Fibroblast of mammary gland (primary cell): Measurements from ENCODE around the gene RIMKLB.

Experiments used
- DNase-seq: peaks from one replicate; pipeline ENCODE4 v3.0.0-alpha.2; 2010; ENCODE audit warnings: low read depth
- H3K4me3 ChIP-seq: 2 replicates; pipeline ENCODE4 v1.5.1; 2011; ENCODE audit warnings: low read depth, mild to moderate bottlenecking, low read length, moderate library complexity; ENCODE audit not compliant: control insufficient read depth
- TF ChIP-seq, protein P1 (sequence below): conservative IDR thresholded peaks from 2 replicates; pipeline ENCODE4 v1.5.1; 2011; ENCODE audit warnings: low read depth, low read length, inconsistent platforms; ENCODE audit not compliant: control insufficient read depth, insufficient read depth

The RIMKLB gene, protein sequence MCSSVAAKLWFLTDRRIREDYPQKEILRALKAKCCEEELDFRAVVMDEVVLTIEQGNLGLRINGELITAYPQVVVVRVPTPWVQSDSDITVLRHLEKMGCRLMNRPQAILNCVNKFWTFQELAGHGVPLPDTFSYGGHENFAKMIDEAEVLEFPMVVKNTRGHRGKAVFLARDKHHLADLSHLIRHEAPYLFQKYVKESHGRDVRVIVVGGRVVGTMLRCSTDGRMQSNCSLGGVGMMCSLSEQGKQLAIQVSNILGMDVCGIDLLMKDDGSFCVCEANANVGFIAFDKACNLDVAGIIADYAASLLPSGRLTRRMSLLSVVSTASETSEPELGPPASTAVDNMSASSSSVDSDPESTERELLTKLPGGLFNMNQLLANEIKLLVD

DNA sequence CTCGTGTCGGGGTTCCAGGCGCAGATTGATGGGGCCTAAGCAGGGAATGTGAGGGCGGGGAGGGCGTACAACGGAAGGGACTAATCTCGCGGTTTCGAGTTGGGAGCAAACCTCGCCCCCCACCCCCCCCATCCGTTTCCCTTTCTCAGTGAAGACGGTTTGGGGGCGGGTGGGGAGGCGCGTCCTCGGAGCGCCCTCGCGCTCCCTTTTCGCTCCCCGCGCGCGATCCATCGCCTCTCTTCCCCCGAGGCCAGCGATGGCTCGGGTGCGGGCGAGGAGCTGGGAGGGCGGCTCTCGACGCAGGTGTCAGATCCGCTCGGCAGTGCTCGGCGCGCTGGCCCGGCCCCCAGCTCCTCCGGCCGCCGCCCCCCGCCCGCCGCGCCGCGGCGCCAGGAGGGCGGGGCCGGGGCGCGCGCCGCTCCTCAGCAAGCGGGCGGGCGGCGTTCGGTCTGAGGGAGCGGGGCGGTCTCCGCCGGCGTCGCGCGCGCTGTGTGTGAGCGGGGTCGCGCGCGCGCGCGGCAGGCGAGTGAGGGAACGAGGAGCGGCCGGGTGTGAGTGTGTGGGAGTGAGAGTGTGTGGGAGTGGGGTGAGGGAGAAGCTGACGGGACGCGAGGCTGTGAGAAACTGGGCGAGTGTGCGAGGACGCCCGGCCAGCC lies at the start of gene RIMKLB:
TSS of gene RIMKLB (plus strand) at position 516 of the 656 bp plus-strand sequence. CDS start 15,876 bp downstream, outside the sequence.
- TF ChIP-seq, protein P1, sequence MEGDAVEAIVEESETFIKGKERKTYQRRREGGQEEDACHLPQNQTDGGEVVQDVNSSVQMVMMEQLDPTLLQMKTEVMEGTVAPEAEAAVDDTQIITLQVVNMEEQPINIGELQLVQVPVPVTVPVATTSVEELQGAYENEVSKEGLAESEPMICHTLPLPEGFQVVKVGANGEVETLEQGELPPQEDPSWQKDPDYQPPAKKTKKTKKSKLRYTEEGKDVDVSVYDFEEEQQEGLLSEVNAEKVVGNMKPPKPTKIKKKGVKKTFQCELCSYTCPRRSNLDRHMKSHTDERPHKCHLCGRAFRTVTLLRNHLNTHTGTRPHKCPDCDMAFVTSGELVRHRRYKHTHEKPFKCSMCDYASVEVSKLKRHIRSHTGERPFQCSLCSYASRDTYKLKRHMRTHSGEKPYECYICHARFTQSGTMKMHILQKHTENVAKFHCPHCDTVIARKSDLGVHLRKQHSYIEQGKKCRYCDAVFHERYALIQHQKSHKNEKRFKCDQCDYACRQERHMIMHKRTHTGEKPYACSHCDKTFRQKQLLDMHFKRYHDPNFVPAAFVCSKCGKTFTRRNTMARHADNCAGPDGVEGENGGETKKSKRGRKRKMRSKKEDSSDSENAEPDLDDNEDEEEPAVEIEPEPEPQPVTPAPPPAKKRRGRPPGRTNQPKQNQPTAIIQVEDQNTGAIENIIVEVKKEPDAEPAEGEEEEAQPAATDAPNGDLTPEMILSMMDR = no peak
- DNase-seq = peak; percentile 57
- H3K4me3 ChIP-seq = peak within 1 kb of the TSS; percentile 76

DNA sequence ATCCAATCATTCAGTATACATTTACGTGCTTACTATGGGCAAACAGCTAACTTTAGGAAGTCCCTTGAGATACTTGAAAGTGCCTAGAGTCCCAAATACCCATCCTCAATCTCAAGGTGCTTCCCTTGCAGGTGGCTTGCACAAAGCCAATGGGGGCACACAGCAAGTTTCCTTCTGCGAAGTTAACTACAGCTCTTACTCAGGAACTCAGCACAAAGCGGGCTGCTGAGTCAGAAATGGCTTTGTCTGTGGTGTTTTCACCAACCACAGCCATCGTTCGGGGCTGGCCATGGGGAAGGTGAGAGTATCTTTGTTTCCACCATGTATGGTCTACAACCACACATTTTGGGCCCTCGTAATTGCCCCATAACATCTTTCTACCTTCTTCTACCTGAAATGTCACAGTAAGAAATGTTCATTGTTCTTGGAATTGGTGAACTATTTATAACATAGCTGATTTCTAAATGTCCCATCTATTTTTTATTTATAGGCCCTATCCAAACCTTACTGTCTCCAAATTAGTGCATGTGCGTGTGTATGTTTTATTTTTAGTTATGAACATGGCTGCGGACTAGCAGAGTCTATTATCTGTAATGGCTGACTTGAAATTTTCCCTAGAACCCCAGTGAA lies 49.1 kb upstream of the RIMKLB start:
- DNase-seq = no peak
- no peak overlapping the region for H3K4me3 ChIP-seq
- TF ChIP-seq, protein P1 = no peak

DNA sequence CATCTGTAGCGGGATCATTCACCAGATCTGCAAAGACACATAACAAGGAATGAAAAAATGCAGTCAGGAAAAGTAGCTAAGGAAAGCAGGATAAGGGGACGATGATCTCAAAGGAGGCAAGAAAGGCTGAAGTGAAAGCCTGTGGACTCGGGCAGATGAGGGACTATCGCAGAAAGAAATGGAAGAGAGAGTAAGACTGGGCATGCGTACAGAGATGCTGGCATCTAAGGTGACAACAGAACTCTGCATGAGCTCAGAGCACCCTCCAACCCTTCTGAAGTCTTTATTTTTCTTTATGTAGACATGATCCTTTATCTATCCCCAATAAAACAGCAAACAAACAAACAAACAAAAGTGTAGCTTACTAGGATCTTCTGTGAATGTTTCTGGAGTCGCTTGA lies 42.4 kb upstream of the RIMKLB start:
- no peak for DNase-seq
- H3K4me3 ChIP-seq = no peak overlapping the region
- TF ChIP-seq, protein P1 = no peak

DNA sequence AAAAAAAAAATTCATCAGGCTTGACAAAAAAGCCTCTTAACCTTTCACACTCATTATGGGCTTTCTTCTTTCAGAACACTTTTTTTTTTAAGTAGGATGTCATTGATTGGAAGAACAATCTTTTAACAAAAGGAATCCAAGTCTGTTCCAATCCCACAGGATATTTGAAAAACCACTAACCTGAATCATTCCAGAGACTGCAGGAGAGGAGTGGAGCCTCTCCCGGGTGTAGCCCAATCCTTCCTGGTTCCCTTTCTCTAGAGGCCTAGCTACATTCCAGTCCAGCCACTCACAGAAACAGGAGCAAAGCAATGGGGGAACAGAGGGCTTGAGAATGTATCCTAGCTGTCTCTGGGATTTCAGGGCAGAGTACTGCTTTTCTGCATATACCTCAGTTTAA lies 39.4 kb upstream of the RIMKLB start:
- peak; percentile 90 for DNase-seq
- no peak overlapping the region for H3K4me3 ChIP-seq
- TF ChIP-seq, protein P1 = no peak

DNA sequence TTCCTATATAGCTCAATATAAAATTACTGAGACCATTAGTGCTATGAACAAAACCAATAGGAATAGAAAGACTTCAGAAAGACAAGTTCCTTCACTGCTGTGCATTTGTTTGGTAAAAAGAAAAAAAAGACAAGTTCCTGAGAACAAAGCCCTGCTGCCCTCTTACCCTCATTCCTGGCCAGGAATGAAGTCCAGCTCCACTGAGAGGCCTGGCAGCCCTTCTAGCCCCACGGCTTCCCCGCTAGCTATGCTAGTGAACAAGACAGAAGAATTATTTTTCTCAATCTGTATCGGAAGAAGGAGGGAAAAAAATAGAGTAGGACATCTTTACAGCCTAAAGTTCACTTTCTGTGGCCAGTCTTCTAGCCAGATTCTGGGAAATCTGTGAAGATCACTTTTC lies 36.8 kb upstream of the RIMKLB start:
- H3K4me3 ChIP-seq = no peak overlapping the region
- TF ChIP-seq, protein P1 = no peak
- peak; percentile 19 for DNase-seq

DNA sequence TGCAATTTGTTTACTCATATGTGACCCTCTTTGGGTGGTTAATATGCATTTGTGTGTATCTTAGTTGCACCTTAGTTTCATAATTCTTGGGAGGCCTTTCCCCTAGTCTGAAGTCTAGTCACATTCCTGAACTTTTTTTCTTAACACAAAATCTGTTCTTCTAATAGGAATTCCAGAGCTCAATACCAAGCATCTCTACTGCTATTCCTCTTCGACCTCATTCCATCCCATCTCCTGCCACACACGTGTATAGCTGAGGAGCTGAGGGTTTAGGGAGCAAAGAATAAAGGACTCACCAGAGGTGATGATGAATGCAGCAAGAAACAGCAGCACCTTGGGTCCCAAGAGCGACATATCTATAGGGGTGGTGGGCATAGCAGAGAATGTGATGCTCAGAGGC lies 36.0 kb upstream of the RIMKLB start:
- no peak overlapping the region for H3K4me3 ChIP-seq
- TF ChIP-seq, protein P1 = no peak
- no peak for DNase-seq
